ENCODE results near the gene MCF2L2.

The MCF2L2 gene

DNA sequence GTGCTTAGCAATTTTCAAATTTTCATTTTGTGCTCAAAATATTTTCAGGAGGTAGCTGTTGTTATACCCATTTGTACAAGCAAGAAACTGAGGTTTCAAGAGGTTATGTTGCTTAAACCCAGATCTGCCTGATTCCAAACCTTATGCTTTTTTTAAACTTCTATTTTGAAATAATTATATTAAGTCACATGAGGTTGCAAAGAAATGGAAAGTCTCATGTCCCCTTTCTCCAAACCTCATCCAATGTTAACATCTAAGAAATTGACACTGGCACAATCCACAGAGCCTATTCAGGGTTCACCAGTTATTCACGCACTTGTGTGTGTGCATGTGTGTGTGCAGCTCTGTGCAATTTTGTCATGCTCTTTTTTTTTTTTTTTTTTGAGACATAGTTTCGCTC is 140.3 kb downstream of the MCF2L2 start:
- DNase-seq = no peak

DNA sequence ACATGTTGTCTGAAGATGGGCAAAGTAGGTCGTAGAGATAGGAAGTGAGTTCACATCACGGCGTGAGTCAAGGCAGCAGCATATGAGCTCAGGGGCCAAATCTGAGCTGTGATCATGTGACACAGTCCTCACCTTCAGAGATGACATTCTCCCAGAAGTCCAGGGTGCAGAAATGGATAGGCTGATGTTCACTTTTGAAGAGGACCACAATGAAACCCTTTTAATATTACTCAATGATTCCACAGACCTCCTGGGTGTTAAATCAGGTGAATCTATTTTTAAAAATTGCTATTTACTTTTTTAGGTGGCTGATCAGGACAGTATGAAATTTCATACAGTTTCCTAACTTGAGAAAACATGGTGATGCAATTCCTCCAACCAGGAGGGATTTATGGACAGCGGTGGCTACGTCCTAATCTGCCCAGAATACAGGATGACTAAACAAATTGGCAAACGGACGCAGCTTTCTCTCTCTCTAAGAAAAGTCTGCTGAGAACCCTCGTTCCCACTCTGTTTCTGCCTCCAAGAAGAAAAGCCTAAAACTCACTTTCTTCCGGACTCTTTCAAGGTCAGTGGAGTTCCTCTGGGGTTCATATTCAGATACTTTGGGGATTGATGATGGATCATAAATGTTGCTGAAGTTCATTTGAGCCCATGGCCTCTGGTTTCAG is 141.0 kb downstream of the MCF2L2 start:
- no peak for DNase-seq

DNA sequence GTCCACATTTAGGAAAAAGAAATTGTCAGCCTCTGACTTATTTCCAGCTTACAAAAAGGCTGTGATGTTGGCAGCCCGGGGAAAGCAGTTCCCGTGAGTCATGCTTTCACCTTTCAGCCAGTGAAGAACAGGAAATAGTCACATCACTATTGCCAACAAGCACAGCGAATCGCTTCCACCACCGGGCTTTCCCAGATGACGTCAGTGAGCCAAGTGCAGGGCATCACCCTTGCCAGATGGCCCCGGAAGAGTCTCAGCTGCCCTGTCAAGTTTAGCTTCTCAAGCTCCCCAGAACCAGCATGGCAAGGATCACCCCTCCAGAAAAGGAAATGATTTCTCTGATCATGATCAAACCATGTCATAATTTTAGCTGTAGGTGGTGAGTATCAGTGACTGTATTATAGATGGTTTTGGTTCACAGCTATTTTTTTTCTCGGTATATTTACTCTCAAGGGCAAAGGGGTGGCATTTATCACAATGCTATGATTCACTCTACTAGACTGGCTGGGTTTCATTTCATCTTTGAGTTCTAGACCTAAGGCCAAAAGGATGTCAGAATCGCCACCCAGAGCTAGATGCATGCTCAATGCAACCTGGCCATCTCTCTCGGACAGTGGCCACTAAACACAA is 142.5 kb downstream of the MCF2L2 start:
- peak; percentile 67 for DNase-seq

DNA sequence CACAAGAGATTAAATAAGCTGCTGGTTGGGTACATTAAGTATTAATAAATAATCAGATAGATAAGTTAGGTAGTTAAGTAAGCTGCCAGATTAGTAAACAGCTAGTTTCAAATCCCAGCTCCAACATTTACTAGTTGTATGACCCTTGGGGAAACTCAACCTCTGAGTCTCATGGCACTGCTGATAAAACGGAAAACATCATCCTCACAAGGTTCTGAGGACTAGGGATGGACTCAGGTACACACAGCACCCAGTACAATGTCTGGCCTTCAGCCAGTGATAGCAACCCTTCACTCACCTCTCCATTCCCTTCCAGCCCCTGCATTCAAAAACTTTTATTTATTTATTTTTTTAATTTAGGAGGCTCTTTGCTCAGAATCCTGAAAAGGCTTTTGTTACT is 143.1 kb downstream of the MCF2L2 start:
- no peak for DNase-seq

DNA sequence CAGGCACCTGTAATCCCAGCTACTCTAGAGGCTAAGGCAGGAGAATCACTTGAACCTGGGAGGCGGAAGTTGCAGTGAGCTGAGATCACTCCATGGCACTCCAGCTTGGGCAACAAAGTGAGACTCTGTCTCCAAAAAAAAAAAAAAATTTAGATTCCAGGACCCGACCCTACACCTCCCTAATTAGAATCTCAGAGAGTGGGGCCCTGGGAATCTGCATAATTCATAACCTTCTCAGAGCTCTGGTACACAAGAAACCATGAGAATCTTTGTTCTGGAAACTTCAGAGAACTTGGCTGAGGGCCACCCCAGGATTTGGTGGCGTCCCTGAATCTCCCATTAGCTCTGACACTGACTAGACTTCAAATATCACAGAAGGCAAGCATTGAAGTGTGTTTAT is 143.8 kb downstream of the MCF2L2 start:
- DNase-seq = no peak

DNA sequence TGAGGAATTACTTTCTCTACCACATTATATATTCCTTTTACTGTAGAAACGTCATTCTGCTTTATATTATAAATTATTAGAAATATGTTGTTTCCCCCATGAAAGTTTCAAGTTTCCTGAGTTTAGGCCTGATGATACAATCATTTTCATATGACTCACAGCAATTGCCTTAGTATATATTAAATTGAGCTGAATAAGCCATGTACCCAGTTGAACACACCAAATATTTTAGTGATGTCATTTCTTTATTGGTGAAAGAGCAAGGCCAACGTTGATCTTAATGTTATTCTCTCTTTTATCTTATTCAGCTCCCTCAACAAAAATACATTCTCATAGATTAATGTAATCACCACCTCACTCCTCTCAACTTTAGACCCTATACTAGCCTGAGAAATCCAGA is 144.5 kb downstream of the MCF2L2 start:
- DNase-seq = no peak

DNA sequence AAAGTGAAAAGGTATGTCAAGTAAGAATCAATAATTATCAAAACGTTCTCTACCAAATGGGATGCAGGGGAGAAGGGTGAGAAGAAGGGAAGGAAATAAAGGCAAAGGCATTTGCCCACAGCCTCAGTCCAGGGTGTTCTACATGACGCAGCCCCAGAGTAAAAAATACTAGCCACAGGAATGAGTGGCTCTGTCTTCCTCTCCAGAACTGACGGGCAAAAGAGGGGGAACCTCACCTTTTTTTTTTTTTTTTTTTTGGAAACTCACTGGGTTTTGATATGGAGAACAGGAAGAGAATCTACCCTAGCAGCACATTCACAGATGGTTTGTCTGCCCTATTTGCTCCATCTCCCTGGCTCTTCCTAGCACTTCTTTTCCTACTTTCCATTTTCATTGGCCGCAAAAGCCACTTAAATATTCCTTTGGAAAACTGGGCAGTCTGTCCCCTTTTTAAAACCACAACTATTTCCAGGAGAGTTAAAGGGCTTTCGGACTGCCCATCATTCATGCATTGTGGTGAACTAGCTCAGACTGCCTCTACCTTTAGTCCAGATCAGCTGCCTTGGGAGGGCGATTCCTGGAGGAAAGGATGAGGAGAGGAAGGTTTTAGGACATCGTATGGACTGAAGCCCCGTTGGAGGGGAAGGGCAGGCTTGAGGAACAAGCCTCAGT is 147.2 kb downstream of the MCF2L2 start:
- no peak for DNase-seq

DNA sequence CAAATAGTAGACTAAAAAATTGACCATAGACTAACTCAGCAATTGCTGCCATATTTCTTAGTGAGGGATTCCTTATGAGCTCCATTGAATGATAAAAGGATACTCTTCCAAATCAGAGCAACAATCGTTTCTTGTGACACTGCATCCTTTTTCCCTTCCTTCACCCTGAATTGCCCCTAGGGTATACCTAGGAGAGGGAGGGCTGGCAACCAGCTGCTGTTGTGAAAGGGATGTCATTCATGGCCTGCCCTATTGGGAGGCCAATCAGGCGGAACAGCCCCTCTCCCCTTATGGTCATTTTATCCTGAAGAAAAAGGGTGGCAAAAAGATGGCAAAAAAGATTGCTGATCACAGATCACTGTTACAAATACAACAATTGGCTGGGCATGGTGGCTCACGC is 149.0 kb downstream of the MCF2L2 start:
- no peak for DNase-seq

DNA sequence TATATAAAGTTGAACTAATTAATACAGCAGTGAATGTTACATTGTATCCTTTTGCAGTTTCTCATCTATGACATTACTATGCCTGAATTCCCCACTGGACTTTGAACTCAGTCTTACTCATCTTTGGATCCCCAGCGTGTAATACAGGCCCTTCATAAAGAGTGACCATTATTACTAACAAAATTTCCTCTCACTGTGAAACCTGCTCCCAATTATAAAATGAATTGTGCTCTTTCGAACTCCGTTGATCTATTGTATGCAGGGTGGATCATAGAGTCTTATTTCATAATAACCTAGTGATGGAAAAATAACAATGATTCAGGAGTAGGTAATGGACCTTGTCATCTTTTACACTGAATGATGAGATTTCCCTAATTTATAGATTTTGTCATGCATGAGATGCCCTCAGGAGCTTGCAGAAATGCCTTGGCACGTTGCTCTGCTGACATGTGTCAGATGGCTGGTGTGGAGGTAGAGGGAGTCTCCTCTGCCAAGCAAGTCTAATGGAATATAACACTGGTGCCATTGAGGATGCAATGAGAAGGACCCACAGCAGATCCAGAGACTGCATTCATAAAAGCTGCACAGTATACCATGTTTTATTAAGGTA is 149.8 kb downstream of the MCF2L2 start:
- no peak for DNase-seq

DNA sequence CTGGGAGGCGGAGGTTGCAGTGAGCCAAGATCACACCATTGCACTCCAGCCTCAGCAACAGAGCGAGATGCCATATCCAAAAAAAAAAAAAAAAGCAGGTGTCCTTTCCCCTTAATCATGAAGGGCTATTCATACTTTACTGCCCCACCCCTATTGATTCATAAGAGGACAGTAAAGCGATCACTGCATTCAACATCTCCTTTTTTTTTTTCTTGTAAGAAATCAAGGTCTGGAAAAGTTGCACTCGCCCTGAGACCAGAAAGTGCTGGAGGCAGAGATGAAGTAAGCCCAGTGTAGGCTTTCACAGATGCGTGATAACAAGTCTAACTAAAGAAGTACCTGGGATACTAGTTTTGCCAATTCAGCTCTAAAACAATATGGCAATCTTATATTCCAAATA is 151.2 kb downstream of the MCF2L2 start:
- no peak for DNase-seq

DNA sequence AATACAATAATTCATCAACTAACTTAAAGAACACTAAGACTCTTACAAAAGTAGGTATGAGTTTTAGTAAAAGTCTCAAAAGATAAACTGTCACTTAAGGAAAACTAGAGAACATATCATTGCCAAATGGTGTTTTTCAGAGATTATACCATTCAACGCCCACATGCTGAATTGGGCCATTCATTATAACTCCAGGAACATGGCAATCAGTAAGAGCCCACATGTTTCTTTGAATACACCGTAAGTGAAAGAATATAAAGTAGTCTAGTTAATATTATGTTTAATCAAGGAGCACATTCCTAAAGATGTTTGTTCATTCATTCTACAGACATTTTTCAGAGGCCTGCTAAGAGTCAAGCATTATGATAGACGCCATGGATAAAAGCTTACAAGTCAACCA is 152.5 kb downstream of the MCF2L2 start:
- DNase-seq = no peak

DNA sequence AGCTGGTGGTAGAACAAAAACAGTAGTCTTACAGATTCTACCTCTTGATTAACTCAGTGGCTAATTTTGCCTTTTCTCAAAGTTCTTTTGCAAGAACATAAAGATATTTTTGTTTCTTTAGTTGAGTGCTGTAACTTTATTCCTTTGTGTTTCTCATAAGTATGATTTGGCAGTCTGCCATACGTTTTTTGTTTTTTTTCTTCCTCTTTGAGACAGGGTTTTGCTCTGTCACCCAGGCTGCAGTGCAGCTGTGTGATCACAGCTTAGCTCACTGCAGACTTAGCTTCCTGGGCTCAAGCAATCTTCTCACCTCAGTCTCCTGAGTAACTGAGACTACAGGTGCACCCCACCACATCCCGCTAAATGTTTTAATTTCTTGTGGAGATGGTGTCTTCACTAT is 153.0 kb downstream of the MCF2L2 start:
- DNase-seq = no peak

DNA sequence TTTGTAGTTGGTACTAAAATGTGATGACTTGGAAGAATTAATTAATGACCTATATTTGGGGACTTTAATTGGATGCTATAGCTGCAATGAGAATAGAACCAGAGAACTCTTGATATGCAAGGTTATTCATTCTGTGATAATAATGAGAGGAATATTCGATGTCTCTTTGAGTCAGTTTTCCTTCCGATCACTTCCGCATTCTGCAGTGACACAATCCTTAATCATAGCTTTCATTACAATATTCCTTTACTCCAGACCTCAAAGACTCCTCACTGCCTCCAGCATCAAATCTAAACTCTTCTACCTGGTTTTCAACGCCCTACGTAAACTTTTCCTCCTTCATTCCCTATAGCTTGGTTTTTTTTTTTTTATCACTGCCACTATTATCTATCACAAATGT is 153.8 kb downstream of the MCF2L2 start:
- DNase-seq = no peak

DNA sequence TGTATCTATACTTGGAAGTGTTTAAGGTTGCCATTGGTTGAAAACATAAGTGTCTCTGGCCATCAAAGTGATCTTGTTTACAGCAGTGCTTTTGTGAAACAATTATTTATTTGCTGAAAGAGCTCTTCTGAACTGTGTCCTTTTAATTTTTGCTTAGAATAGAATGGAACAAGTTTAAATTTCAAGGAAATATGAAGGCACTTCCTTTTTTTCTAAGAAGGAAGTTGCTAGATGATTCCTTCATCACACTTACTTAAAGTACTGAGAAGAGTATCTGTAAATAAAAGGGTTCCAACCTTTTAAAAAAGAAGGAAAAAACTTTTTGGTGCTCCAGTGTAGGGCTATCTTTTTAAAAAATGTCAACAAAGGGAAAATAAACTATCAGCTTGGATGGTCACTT is 155.6 kb downstream of the MCF2L2 start:
- no peak for DNase-seq

DNA sequence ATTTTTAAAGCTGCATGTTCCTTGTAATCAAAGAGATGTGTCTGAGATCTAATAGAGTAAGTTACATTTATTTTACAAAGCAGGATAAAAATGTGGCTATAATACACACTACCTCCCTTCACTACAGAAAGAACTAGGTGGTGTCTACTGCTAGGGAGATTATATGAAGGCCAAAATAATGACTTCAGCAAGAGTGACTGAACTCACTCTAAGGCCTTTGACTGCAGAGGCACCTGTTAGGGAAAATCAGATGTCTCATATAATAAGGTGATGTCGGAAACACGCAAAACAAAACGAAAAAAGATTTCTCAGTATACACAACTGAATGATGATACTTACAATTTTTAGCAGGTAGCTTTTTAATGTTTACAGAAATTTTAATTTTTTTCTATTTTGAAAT is 156.3 kb downstream of the MCF2L2 start:
- no peak for DNase-seq

DNA sequence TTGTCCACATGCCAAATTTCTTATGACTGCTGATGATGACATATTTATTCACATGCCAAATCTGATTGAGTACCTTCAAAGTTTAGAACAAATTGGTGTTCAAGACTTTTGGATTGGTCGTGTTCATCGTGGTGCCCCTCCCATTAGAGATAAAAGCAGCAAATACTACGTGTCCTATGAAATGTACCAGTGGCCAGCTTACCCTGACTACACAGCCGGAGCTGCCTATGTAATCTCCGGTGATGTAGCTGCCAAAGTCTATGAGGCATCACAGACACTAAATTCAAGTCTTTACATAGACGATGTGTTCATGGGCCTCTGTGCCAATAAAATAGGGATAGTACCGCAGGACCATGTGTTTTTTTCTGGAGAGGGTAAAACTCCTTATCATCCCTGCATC is 158.1 kb downstream of the MCF2L2 start:
- no peak for DNase-seq

DNA sequence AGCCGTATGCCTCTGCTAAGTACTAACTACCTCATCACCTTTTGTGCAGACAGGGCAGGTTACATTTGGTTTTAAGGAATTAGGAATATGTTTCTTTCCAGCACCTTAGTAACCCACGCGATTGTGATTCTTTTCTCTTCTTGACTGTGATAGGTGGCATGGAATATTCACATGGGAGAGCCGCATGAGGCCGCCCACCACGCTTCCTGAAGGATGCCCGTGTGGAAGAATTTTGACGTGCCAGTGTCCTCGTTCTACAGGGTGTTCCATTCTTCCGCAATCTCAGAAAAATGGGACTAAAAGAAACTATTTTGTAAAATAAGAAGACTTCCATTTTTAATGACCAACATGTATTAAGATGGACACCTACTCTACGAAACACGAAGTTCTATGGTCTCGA is 159.1 kb downstream of the MCF2L2 start:
- no peak for DNase-seq

DNA sequence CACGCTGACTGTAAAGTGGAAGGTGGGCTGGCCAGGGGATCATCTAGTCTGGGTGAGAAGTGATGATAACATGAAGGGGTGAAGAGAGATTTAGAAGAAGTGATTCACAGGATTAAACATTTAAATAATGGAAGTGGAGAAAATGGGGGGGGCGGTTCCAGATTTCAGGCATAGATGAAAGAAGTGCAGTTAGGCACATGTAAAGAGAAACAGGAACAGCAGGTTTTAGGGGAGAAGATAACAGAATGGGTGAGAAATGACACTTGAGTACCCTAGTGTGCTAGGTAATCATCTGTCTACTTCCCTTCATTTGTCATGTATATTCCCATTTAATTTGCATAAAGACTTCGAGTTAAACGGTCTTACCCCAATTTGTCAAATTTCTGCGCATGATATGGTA is 160.1 kb downstream of the MCF2L2 start:
- no peak for DNase-seq

DNA sequence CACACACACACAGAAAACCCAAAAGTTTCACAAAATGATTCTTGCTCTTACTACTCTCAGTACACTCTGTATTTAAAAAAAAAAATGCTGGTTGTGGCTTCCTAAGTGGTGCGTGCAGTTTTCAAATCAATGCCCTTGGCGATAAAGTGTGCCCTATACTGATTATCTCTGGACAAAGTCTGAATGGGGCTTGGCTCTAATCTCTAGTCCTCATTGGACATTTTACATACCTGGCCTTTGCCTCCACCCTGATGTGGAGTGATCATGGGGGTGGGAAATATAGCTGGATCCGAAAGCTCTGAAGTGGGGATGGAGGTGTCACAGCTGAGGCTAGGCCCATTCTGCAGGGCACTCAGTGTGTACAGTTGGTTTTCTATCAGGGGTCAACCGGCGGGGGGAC is 161.3 kb downstream of the MCF2L2 start:
- no peak for DNase-seq

DNA sequence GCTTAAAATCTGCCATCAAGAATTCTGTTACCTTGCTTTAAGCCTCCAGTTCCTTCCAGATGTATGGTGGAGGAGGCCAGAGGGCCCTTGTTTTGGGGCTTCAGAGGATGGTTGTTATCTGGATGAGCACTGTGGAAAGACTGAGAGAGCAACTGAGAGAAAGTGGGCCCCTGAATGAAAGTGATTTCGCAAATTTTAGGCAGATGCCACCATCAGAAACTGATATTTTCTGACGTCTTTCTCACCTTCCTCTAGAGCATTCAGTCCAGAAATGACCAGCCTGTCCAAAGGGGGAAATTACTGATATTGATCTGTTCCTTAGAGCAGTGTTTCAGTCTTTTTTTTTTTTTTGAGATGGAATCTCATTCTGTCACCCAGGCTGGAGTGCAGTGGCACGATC is 162.0 kb downstream of the MCF2L2 start:
- DNase-seq = no peak

DNA sequence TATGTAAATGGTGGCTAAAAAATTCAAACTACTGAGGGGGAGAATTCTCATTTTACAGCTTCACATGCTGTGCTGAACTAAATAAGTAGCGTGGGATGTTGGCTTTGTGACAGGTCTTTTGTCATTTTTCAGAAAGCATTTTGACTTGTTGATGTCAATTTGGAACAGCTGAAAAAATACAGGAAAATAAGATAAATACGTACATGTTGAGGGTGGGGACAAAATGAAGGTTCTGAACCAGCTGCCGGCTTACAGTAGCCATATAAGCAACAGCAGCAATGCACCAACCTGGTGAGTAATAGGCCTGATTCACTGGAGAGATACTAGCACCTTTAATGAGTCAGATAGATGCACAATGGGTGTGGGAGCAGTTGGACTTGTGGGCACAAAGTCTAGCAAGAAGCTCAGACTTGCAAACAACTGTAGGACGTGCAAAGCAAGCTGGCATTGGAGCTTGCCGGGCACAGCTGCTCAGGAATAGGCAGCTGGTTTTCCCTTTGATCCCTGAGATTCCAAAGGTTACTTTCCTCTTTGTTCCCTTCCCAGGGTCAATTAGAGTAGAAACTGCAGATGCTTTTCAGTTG is 162.5 kb downstream of the MCF2L2 start:
- no peak for DNase-seq

DNA sequence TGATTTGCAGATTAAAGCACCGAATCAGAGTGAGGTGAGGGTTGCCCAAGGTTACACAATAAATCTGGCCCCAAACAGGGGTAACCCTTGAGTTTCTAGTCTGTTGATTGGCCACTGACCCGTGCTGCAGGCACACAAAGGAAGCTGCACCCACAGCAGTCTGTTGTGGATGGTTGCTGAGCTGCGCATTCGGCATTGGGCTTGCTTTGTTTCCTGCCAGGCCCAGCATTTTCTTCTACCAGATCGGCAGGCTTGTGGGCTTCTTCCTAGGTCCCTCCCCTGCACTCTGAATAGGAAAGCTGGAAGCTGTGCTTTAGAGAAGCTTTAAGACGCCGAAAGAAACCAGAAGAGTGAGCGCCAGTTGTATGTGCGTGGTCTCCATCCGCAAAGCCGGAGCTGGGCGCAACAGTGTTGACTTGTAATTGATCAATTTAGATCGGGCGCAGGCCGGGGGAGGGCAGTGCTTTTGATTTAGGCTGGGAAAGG is 163.2 kb downstream of the MCF2L2 start:
- DNase-seq = no peak

DNA sequence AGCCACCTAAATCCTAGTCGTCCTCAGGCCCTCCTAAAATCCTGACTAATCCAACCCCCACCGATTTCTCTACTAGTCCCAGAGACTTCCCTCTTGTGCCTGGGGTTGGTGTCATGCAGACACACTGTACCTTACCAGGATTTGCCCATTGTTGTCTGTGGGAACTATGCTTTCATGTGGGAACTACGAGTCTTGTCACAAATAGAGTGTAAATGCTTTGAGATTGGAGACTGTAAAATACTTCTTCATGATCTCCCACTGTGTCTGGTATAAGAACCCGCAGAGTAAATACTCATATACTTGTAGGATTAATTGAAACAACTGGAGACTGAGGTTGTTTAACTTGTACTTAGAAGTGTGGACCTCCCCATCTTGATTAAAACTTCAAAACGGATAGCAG is 164.2 kb downstream of the MCF2L2 start:
- DNase-seq = no peak

All from right forelimb (tissue), 1 donor.